K562 (cell line): Measurements from ENCODE around the gene CLPSL2. TPM values are rescaled to one million over a fixed set of nuclear protein-coding genes. Genes with fewer than 3 reads are reported as not detected.
A peak's percentile ranks its signal among the peaks of the same experiment; 100 is the strongest.

ENCODE experiments used
- ARHGAP35 ChIP-seq: fragments of 450-650 bp; IDR thresholded peaks from 2 replicates; pipeline ENCODE4 v1.6.1; 2018; ENCODE audit not compliant: partially characterized antibody
- BCOR ChIP-seq: fragments of 450-650 bp; IDR thresholded peaks from 2 replicates; pipeline ENCODE4 v1.6.1; 2016
- CCAR2 ChIP-seq: fragments of 200-400 bp; formaldehyde crosslinking; IDR thresholded peaks from 2 replicates; pipeline ENCODE4 v1.6.1; 2017; ENCODE audit warnings: mild to moderate bottlenecking, low read depth, low read length
- KHSRP ChIP-seq: fragments of 450-650 bp; IDR thresholded peaks from 2 replicates; pipeline ENCODE4 v1.6.1; 2017
- MAFK ChIP-seq: IDR thresholded peaks from 2 replicates; pipeline ENCODE4 v1.6.1; 2011; ENCODE audit warnings: low read length, improper control_type of control experiment
- MEF2D ChIP-seq: conservative IDR thresholded peaks from 2 replicates; pipeline ENCODE4 v1.6.1; 2016; ENCODE audit warnings: low read depth, missing genetic modification characterization, missing compliant biosample characterization
- MXI1 ChIP-seq: IDR thresholded peaks from 2 replicates; pipeline ENCODE4 v1.6.1; 2011; ENCODE audit warnings: low read depth, mild to moderate bottlenecking, improper control_type of control experiment, low read length
- MYC ChIP-seq, 2 experiments: fragments of 250-450 bp in 1 of 2; sonication (Bioruptor Pico) in 1 of 2; IDR thresholded peaks; 2 replicates each; pipeline versions ENCODE4 v1.5.1 to v1.6.1; 2012 to 2021; ENCODE audit warnings: low read depth in 2 of 2, borderline replicate concordance in 1 of 2, improper control_type of control experiment in 1 of 2, low read length in 1 of 2, mild to moderate bottlenecking in 1 of 2, moderate library complexity in 1 of 2
- RB1 ChIP-seq: fragments of 450-650 bp; IDR thresholded peaks from 2 replicates; pipeline ENCODE4 v1.6.1; 2017; ENCODE audit warnings: low read depth, mild to moderate bottlenecking
- RHOXF2B ChIP-seq: fragments of 250-450 bp; sonication (Bioruptor Pico); conservative IDR thresholded peaks from 2 replicates; pipeline ENCODE4 v1.5.1; 2021
- RUNX1 ChIP-seq: sonication (generic); IDR thresholded peaks from 2 replicates; pipeline ENCODE4 v1.6.1; 2016; ENCODE audit warnings: antibody characterized with exemption, low read depth
- SMARCA5 ChIP-seq: fragments of 450-650 bp; IDR thresholded peaks from 2 replicates; pipeline ENCODE4 v1.6.1; 2016
- TCF3 ChIP-seq: sonication (generic); formaldehyde crosslinking; IDR thresholded peaks from 2 replicates; pipeline ENCODE4 v1.4.0; 2020; ENCODE audit warnings: mild to moderate bottlenecking, missing genetic modification reagents
- ZNF316 ChIP-seq: fragments of 450-650 bp; IDR thresholded peaks from 2 replicates; pipeline ENCODE4 v1.6.1; 2016
- ZNF586 ChIP-seq: fragments of 450-650 bp; formaldehyde crosslinking; conservative IDR thresholded peaks from 2 replicates; pipeline ENCODE4 v1.4.0; 2020; ENCODE audit warnings: mild to moderate bottlenecking, moderate library complexity
- ZNF79 ChIP-seq: fragments of 250-450 bp; sonication (Bioruptor Pico); IDR thresholded peaks from 2 replicates; pipeline ENCODE4 v1.4.0; 2020; ENCODE audit warnings: low read depth, mild to moderate bottlenecking, moderate library complexity
- polyA plus RNA-seq, 8 experiments: library from polyadenylated mRNA; depleted of rRNA in 4 of 8; stranded (reverse) in 5 of 8; unstranded in 3 of 8; fragments of >200 nt; fragmentation: Nextera tagmentation in 2 of 8; fragmentation: Illumina TruSeq in 1 of 8; extraction: Ambion mirVana in 2 of 8; extraction: Trizol in 1 of 8; gene quantifications; 2 replicates each; pipeline versions ENCODE4 v1.2.1 to v1.2.3, GENCODE V29; 2011 to 2014; ENCODE audit warnings: inconsistent platforms in 1 of 8, missing spikeins in 1 of 8
- total RNA-seq, 7 experiments: library from RNA; depleted of rRNA in 6 of 7; stranded (reverse); fragments of >200 nt in 6 of 7; fragmentation: Illumina TruSeq in 2 of 7; extraction: Trizol in 2 of 7; gene quantifications; 2 replicates each; pipeline versions ENCODE4 v1.2.1 to v1.2.3, GENCODE V29; 2011 to 2021; ENCODE audit warnings: low replicate concordance in 1 of 7
- TF ChIP-seq, protein P1 (sequence below): fragments of 250-450 bp; sonication (Bioruptor Pico); IDR thresholded peaks from 2 replicates; pipeline ENCODE4 v1.4.0; 2020; ENCODE audit warnings: mild to moderate bottlenecking, moderate library complexity
- TF ChIP-seq, protein P2 (sequence below): fragments of 450-650 bp; IDR thresholded peaks from 2 replicates; pipeline ENCODE4 v1.6.1; 2016; ENCODE audit warnings: borderline replicate concordance
- TF ChIP-seq, protein P3 (sequence below): fragments of 450-650 bp; IDR thresholded peaks from 2 replicates; pipeline ENCODE4 v1.6.1; 2016; ENCODE audit warnings: low read depth, mild to moderate bottlenecking, moderate library complexity
- TF ChIP-seq, protein P4 (sequence below): sonication (generic); formaldehyde crosslinking; IDR thresholded peaks from 2 replicates; pipeline ENCODE4 v1.8.1; 2023; ENCODE audit warnings: mild to moderate bottlenecking, missing genetic modification reagents

Gene CLPSL2
- total and polyA plus RNA-seq, 9 of the 15 experiments (the other 6 are each of a cell fraction or from before 2014, with no cell fraction given) = not detected

DNA sequence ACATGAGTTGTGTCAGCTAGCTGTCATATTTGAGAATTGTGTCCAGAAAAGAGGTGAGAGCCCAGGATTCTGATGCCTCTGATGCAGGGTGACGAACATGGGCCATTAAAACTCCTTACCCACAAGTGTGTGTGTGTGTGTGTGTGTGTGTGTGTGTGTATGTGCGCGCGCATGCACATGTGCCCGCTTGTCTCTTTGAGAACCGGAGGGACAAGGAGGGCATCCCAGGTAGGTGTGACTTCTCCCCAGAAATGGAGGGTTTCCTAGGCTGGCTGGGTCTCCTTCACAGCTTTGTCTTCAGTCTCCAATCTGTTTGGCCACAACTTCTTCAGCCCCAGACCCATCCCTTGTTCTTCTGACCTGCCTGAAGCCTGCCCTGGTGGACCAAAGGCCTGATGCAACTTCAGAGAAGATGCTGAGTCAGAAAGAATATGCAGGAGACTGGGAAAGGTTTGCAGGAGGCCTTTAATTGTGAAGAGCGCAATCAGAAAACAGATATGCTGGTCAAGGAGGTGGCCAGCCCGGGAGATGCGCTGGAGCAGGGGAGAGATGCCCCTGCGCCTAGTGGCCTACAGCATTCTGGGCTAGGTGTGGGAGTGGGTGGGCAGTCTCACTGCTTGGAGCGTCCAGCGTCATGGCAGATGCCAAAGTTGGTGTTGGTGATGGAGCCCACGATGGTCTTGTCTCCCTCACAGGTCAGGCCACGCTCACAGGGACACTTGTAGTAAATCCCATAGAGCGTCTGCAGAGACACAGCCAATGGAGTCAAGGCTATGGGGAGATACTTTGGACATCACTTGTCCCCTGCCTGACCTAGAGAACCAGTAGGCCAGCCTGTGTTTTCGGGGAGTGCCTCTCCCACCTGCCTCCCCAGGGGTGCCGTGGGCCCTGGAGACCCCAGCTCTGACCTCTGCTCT lies 18.4 kb downstream of the CLPSL2 start (continued):
- TF ChIP-seq, protein P1, sequence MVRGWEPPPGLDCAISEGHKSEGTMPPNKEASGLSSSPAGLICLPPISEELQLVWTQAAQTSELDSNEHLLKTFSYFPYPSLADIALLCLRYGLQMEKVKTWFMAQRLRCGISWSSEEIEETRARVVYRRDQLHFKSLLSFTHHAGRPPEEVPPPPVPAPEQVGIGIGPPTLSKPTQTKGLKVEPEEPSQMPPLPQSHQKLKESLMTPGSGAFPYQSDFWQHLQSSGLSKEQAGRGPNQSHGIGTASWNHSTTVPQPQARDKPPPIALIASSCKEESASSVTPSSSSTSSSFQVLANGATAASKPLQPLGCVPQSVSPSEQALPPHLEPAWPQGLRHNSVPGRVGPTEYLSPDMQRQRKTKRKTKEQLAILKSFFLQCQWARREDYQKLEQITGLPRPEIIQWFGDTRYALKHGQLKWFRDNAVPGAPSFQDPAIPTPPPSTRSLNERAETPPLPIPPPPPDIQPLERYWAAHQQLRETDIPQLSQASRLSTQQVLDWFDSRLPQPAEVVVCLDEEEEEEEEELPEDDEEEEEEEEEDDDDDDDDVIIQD (CRISPR knock-in tag) = no peak
- TF ChIP-seq, protein P2, sequence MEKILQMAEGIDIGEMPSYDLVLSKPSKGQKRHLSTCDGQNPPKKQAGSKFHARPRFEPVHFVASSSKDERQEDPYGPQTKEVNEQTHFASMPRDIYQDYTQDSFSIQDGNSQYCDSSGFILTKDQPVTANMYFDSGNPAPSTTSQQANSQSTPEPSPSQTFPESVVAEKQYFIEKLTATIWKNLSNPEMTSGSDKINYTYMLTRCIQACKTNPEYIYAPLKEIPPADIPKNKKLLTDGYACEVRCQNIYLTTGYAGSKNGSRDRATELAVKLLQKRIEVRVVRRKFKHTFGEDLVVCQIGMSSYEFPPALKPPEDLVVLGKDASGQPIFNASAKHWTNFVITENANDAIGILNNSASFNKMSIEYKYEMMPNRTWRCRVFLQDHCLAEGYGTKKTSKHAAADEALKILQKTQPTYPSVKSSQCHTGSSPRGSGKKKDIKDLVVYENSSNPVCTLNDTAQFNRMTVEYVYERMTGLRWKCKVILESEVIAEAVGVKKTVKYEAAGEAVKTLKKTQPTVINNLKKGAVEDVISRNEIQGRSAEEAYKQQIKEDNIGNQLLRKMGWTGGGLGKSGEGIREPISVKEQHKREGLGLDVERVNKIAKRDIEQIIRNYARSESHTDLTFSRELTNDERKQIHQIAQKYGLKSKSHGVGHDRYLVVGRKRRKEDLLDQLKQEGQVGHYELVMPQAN = no peak
- TF ChIP-seq ZNF586 (CRISPR knock-in tag) (no peak), ZNF79 (CRISPR knock-in tag) (no peak), ZNF316 (peak; percentile 94), SMARCA5 (no peak), TCF3 (no peak), BCOR (no peak), KHSRP (no peak), MXI1 (no peak), MEF2D (tag) (no peak), MAFK (peak; percentile 66; the same call in 1 of the 2 replicates), MYC (IDR thresholded peaks at IDR 0.05; ENCODE audit: low read depth, low read length) (0 out of 2 replicates have a peak, but pooled peaks have one; percentile 13), MYC (CRISPR knock-in tag; IDR thresholded peaks at IDR 0.05; ENCODE audit: borderline replicate concordance, low read depth) (no peak), RHOXF2B (CRISPR knock-in tag) (no peak), RUNX1 (no peak), CCAR2 (no peak), RB1 (no peak), ARHGAP35 (no peak)
- TF ChIP-seq, protein P3, sequence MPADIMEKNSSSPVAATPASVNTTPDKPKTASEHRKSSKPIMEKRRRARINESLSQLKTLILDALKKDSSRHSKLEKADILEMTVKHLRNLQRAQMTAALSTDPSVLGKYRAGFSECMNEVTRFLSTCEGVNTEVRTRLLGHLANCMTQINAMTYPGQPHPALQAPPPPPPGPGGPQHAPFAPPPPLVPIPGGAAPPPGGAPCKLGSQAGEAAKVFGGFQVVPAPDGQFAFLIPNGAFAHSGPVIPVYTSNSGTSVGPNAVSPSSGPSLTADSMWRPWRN = no peak
- TF ChIP-seq, protein P4, sequence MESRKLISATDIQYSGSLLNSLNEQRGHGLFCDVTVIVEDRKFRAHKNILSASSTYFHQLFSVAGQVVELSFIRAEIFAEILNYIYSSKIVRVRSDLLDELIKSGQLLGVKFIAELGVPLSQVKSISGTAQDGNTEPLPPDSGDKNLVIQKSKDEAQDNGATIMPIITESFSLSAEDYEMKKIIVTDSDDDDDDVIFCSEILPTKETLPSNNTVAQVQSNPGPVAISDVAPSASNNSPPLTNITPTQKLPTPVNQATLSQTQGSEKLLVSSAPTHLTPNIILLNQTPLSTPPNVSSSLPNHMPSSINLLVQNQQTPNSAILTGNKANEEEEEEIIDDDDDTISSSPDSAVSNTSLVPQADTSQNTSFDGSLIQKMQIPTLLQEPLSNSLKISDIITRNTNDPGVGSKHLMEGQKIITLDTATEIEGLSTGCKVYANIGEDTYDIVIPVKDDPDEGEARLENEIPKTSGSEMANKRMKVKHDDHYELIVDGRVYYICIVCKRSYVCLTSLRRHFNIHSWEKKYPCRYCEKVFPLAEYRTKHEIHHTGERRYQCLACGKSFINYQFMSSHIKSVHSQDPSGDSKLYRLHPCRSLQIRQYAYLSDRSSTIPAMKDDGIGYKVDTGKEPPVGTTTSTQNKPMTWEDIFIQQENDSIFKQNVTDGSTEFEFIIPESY = no peak
